Tibial artery (tissue), 4 donors: ENCODE measurements around the gene NUP62.

ENCODE experiments used
- DNase-seq, 2 donors: peaks; one replicate each; pipeline ENCODE4 v3.0.0-alpha.2; 2019
- H3K27ac ChIP-seq, 2 donors: fragments of 200-600 bp; sonication (generic) in 1 of 2; 1 replicate in 1 of 2; 2 replicates in 1 of 2; pipeline ENCODE4 v1.5.1; 2018 to 2019; ENCODE audit warnings: mild to moderate bottlenecking in 1 of 2
- H3K27me3 ChIP-seq, 2 donors: fragments of 200-600 bp; sonication (generic) in 1 of 2; one replicate each; pipeline versions ENCODE4 v1.5.1 to v1.6.0; 2016 to 2019
- H3K36me3 ChIP-seq, 3 donors: fragments of 200-600 bp; sonication (generic) in 2 of 3; one replicate each; pipeline ENCODE4 v1.5.1; 2016 to 2019; ENCODE audit warnings: mild to moderate bottlenecking in 2 of 3
- H3K4me1 ChIP-seq, 4 donors: fragments of 200-600 bp; sonication (generic) in 2 of 4; 1 replicate in 3 of 4; 2 replicates in 1 of 4; pipeline ENCODE4 v1.5.1; 2016 to 2019
- H3K4me3 ChIP-seq, 2 donors: fragments of 200-600 bp; sonication (generic) in 1 of 2; 1 replicate in 1 of 2; 2 replicates in 1 of 2; pipeline ENCODE4 v1.5.1; 2018 to 2019; ENCODE audit warnings: mild to moderate bottlenecking in 2 of 2
- H3K9me3 ChIP-seq, 3 donors: fragments of 200-600 bp; sonication (generic) in 1 of 3; one replicate each; pipeline ENCODE4 v1.5.1; 2016 to 2019
- intact Hi-C: fragments of 100-400 bp; cut with DNase I; formaldehyde crosslinking; loops from one replicate; pipeline ENCODE4 v1.15.0; 2023; ENCODE audit warnings: low total_unique reads
- TF ChIP-seq, protein P1 (sequence below), 2 experiments: fragments of 200-600 bp in 1 of 2; fragments of 450-650 bp in 1 of 2; IDR thresholded peaks; one replicate each; pipeline ENCODE4 v1.5.1; 2017 to 2019; ENCODE audit warnings: antibody characterized with exemption in 2 of 2, mild to moderate bottlenecking in 1 of 2, moderate library complexity in 1 of 2

The NUP62 gene

GRCh38 chr19:49912965-49913685, 16.2 kb downstream of the NUP62 start:
- Histone ChIP-seq H3K9me3 (no peaks in the 10 kb centered on the region), H3K4me3 (no peak overlapping the region), H3K36me3 (peaks cover 12 to 68% (median 30%) of the 10 kb centered on the region in 3 donors), H3K27me3 (no peaks in the 10 kb centered on the region), H3K4me1 (peaks cover 0 to 19% (median 10%) of the 10 kb centered on the region in 4 donors), H3K27ac (no peak overlapping the region)
- intact Hi-C loops: no loop called here
- TF ChIP-seq, protein P1, sequence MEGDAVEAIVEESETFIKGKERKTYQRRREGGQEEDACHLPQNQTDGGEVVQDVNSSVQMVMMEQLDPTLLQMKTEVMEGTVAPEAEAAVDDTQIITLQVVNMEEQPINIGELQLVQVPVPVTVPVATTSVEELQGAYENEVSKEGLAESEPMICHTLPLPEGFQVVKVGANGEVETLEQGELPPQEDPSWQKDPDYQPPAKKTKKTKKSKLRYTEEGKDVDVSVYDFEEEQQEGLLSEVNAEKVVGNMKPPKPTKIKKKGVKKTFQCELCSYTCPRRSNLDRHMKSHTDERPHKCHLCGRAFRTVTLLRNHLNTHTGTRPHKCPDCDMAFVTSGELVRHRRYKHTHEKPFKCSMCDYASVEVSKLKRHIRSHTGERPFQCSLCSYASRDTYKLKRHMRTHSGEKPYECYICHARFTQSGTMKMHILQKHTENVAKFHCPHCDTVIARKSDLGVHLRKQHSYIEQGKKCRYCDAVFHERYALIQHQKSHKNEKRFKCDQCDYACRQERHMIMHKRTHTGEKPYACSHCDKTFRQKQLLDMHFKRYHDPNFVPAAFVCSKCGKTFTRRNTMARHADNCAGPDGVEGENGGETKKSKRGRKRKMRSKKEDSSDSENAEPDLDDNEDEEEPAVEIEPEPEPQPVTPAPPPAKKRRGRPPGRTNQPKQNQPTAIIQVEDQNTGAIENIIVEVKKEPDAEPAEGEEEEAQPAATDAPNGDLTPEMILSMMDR (IDR thresholded peaks at IDR 0.05): no peak
- DNase-seq: no peak

GRCh38 chr19:49911381-49912145, 17.7 kb downstream of the NUP62 start:
- TF ChIP-seq, protein P1 (IDR thresholded peaks at IDR 0.05): no peak
- intact Hi-C loops: no loop called here
- no peak for DNase-seq
- Histone ChIP-seq H3K36me3 (peaks cover 19 to 68% (median 42%) of the 10 kb centered on the region in 3 donors), H3K27me3 (no peaks in the 10 kb centered on the region), H3K4me1 (peaks cover 0 to 19% (median 10%) of the 10 kb centered on the region in 4 donors), H3K27ac (peak overlapping the region; percentile 15 to 19), H3K4me3 (no peak overlapping the region), H3K9me3 (no peaks in the 10 kb centered on the region)

- peaks cover 15 to 64% (median 40%) of the 10 kb centered on the region in 3 donors for H3K36me3 ChIP-seq
- peaks cover 0 to 19% (median 10%) of the 10 kb centered on the region in 4 donors for H3K4me1 ChIP-seq
- no peak overlapping the region for H3K27ac ChIP-seq
- H3K9me3 ChIP-seq: no peaks in the 10 kb centered on the region
- intact Hi-C loops: no loop called here
- TF ChIP-seq, protein P1 (IDR thresholded peaks at IDR 0.05): no peak
- no peak overlapping the region for H3K4me3 ChIP-seq
- no peak for DNase-seq
- no peaks in the 10 kb centered on the region for H3K27me3 ChIP-seq
These were observed 19.1 kb downstream of the NUP62 start for GRCh38 chr19:49910179-49910578.

- H3K36me3 ChIP-seq: peaks cover 14 to 52% (median 35%) of the 10 kb centered on the region in 3 donors
These were observed 20.6 kb downstream of the NUP62 start for GRCh38 chr19:49908480-49909420.

More at GRCh38 chr19:49908480-49909420, 20.6 kb downstream of the NUP62 start:
- TF ChIP-seq, protein P1 (IDR thresholded peaks at IDR 0.05): no peak
- H3K27me3 ChIP-seq: no peaks in the 10 kb centered on the region
- DNase-seq: no peak
- intact Hi-C loops: no loop called here
- H3K4me3 ChIP-seq: no peak overlapping the region
- peaks cover 0 to 19% (median 10%) of the 10 kb centered on the region in 4 donors for H3K4me1 ChIP-seq
- H3K9me3 ChIP-seq: no peaks in the 10 kb centered on the region
- H3K27ac ChIP-seq: no peak overlapping the region
